PFSK-1 (cell line): Measurements from ENCODE around the gene DENND10.

ENCODE experiments used
- FOXP2 ChIP-seq: optimal IDR thresholded peaks from 2 replicates; pipeline ENCODE3; 2011; ENCODE audit warnings: borderline replicate concordance, control low read depth, inconsistent platforms; ENCODE audit not compliant: insufficient read depth; ENCODE audit errors: extremely low read length, extremely low read depth
- REST ChIP-seq, 2 experiments: IDR thresholded peaks; 2 replicates each; pipeline versions ENCODE4 v1.6.1 to v1.8.0; 2011 to 2012; ENCODE audit warnings: low read depth in 2 of 2, low read length in 2 of 2, control low read depth in 1 of 2, inconsistent platforms in 1 of 2, mild to moderate bottlenecking in 1 of 2, moderate library complexity in 1 of 2; ENCODE audit not compliant: insufficient read depth in 1 of 2
- SIN3A ChIP-seq: IDR thresholded peaks from 2 replicates; pipeline ENCODE4 v1.6.1; 2012; ENCODE audit warnings: mild to moderate bottlenecking, low read length, moderate library complexity, borderline replicate concordance; ENCODE audit not compliant: insufficient read depth

DNA sequence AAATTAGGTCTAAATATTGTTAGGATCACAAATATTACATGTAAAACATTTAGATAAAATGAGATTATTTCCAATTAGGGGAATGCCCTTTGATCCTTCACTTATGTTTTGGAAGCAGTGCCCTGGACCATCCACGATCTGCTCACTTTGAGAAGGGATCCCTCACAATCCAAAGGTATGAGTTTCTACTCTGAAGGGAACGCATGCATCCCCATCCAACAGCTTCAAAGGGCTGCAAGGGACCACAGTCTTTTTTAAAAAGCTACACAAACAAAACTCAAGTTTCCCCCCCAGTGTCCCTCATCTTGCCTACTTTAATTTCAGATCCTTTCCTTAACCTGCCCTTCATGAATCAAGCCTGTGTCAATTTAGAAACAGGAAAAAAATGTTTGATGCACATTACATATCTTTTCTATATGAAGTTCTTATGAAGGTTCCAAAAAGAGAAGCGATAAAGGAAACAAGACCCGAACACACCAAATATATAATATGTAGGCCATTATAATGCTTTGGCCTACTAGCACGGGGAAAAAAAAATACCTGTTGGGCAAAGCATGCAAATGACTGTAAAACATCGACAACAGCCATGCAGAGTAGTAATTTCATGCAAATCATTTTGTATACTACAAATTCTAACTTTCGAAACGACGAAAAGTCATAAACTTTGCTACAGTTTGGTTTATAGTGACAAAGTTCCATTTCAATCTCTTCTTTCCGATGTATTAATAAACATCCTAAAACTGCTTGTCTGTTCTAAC is 25.3 kb upstream of the DENND10 start:
- TF ChIP-seq FOXP2 = no peak
- TF ChIP-seq REST (IDR thresholded peaks at IDR 0.05; ENCODE audit: insufficient read depth in 1 of 2, low read depth in 2 of 2, low read length in 2 of 2) = no peak
- no peak for TF ChIP-seq SIN3A
